Medulla oblongata (tissue), 1 donor: ENCODE results near the gene CEACAM8.
"Not testable (repeated sequence)": the region's sequence is repeated elsewhere in the genome, so short reads cannot be mapped to it uniquely, and the experiment has no call there.

Experiments
- DNase-seq: peaks from one replicate; pipeline ENCODE4 v3.0.0-alpha.2; 2015; ENCODE audit errors: extremely low spot score

The CEACAM8 gene

GRCh38 chr19:42594617-42595489, at the start of gene CEACAM8:
CEACAM8 (minus strand) TSS chr19:42594924; CDS start chr19:42594828, 96 bp downstream.
- no peak for DNase-seq

- not testable (repeated sequence) for DNase-seq
Observed at GRCh38 chr19:42639324-42640092, 44.8 kb upstream of the CEACAM8 start.

DNA sequence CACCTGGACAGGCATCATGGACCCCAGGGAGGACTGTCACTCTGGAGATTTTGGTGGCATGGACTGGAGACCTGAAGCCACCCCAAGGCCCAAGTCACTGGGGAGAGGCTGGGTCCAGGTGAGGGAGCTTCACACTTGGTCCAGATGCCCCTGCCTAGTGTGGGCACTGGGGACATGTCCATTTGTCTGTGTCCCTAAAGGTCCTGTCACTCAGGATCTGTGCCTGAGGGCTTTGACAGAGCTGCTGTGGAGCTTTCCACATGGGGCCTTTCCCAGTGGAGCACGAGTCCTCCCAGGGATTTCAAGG, 40.5 kb upstream of the CEACAM8 start:
- DNase-seq: no peak

GRCh38 chr19:42634409-42635232, 39.9 kb upstream of the CEACAM8 start:
- DNase-seq: peak; percentile 9

- no peak for DNase-seq
Observed at GRCh38 chr19:42629191-42629590, 34.5 kb upstream of the CEACAM8 start.

DNA sequence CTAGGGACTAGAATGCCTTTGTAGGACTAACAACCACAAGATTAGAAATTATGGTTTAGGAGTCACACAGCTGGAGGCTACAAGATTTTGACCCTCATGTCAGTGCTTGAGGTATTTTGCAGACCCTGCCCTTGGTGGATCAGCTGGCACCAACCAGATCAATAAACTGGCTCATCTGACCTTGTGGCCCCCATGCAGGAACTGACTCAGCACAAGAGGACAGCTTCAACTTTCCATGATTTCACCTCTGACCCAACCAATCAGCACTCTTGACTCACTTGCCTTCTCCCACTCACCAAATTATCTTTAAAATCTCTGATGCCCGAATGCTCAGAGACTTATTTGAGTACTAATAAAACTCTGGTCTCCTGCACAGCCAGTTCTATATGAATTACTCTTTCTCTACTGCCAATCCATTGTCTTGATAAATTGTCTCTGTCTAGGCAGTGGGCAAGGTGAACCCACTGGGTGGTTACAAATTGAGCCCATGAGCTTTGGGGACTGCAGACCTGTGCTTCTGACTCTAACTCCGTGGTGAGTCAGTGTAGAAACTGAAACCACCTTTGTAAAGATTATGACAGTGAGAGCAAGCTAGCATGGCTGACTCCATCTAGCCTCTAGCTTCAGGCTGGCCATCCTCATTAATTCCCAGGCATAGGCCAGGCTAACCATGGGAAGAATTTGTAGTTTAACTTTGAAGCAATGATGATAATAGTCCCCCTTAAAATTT, 33.9 kb upstream of the CEACAM8 start:
- no peak for DNase-seq

- DNase-seq: no peak
Observed at GRCh38 chr19:42627916-42628315, 33.2 kb upstream of the CEACAM8 start.

- no peak for DNase-seq
Observed at GRCh38 chr19:42626181-42626580, 31.5 kb upstream of the CEACAM8 start.

DNA sequence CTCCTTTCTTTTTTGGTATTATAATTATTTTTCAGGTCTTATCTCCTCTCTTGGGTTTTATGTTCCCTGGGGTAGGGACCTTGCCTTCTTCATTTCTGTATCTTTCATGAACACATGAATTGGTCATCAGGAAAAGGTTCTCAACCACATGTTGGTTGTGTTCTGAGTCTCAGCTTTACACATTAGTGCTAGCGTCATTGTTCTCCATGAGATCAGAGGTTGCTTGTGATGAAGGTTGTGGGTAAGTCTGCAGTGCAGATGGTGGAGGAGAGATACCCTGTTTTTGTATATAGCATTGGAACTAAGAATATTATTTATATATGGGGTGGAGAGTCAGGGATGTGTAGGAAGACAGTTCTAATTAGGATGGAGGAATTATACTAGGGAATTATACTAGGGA, 24.5 kb upstream of the CEACAM8 start:
- no peak for DNase-seq

- DNase-seq: no peak
Observed at GRCh38 chr19:42613666-42614065, 18.9 kb upstream of the CEACAM8 start.

DNA sequence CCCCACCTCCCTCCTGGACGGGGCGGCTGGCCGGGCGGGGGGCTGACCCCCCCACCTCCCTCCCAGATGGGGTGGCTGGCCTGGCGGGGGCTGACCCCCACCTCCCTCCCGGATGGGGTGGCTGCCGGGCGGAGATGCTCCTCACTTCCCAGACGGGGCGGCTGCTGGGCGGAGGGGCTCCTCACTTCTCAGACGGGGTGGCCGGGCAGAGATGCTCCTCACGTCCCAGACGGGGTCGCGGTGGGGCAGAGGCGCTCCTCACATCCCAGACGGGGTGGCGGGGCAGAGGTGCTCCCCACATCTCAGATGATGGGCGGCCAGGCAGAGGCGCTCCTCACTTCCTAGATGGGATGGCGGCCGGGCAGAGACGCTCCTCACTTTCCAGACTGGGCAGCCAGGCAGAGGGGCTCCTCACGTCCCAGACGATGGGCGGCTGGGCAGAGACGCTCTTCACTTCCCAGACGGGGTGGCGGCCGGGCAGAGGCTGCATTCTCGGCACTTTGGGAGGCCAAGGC, 15.7 kb upstream of the CEACAM8 start:
- DNase-seq: not testable (repeated sequence)

DNA sequence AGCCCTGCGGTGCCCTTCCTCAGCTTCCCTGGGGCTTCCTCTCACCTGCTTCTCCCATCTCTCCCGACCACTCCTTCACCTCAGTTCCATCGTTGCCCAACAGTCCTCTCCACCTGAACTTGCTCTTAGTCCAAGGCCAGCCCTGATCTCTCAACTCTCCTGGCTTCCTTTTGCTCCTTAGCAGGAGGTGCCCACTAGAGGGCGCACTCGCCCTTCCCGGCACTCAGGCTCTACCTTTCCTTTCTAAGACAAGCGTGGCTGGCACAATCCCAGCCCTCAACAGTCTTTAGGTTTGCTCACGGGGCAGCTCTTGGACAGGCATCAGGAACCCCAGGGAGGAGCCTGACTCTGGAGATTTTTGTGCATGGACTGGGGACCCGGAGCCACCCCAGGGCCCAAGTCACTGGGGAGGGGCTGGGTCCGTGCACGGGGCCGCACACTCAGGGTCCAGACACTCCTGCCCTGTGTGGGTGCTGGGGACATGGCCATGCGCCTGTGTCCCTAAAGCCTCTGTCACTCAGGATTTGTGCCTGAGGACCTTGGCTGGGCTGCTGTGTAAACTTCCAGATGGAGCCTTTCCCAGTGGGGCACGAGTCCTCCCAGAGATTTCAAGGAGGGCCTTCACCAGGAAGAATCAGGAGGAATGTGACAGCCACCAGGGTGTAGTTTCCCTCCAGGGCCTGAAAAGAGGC, 12.1 kb upstream of the CEACAM8 start:
- peak; percentile 53 for DNase-seq

DNA sequence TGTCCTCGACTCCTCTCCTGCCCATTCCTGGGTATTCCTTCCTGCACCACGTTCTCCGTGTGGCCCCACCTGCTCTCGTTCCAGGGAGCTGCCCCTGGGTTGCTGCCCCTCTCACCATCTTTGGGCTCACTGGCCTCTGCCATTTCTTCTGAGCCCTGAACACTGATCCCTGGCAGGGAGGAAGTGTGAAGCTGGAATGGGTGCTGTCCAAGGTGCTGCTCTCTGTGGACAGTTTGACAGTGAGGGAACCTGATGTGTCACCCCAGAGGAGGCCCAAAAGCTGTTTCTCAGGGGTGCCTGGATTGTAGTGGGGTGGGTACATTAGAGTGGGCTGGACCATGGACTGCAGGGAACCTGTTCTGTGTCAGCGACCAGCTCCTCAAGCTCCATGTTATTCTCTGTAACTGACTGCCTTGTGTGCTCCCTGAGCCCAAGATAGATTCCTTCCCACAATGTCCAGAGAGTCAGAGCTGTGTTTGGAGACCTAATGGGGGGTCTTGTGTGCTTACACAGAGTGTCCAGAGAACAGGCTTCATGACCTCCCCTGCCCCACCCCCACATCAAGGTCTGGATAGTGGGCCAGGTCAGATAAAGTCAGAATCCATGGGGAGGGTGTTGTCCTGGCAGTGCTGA, 7.2 kb upstream of the CEACAM8 start:
- no peak for DNase-seq

- peak; percentile 26 for DNase-seq
Observed at GRCh38 chr19:42596391-42597072, 1.8 kb upstream of the CEACAM8 start.

- no peak for DNase-seq
Observed at GRCh38 chr19:42595550-42596172, 937 bp upstream of the CEACAM8 start.

GRCh38 chr19:42589792-42590191, 4.9 kb downstream of the CEACAM8 start:
- no peak for DNase-seq

GRCh38 chr19:42584466-42584865, 10.3 kb downstream of the CEACAM8 start:
- no peak for DNase-seq

- no peak for DNase-seq
Observed at GRCh38 chr19:42577016-42577415, 17.7 kb downstream of the CEACAM8 start.

GRCh38 chr19:42576241-42576640, 18.5 kb downstream of the CEACAM8 start:
- no peak for DNase-seq
